GM13977 (cell line): Measurements from ENCODE around the gene ILK.

Experiments
- DNase-seq: peaks from one replicate; pipeline ENCODE4 v3.0.0; 2012; ENCODE audit warnings: low spot score
- CTCF ChIP-seq: IDR thresholded peaks from 2 replicates; pipeline ENCODE4 v1.5.1; 2012; ENCODE audit warnings: mild to moderate bottlenecking, control low read depth; ENCODE audit not compliant: insufficient read depth; ENCODE audit errors: extremely low read depth, missing control alignments
- in situ Hi-C: fragments of 300-500 bp; cut with MboI; formaldehyde crosslinking; loops from one replicate; pipeline ENCODE4 v1.12.0; 2022; ENCODE audit warnings: low sequenced_read_pairs, low pct_unique_long_range_greater_than_20kb, mixed read lengths, inconsistent platforms; ENCODE audit not compliant: unreplicated experiment

The ILK gene

GRCh38 chr11:6599449-6599848 lies 4.1 kb upstream of the ILK start:
- TF ChIP-seq CTCF = no peak
- no peak for DNase-seq
- in situ Hi-C loops = no loop called here

GRCh38 chr11:6599881-6600390 lies 3.6 kb upstream of the ILK start:
- TF ChIP-seq CTCF = no peak
- DNase-seq = no peak
- in situ Hi-C loops = no loop called here

GRCh38 chr11:6601041-6601461 lies 2.5 kb upstream of the ILK start:
- TF ChIP-seq CTCF = no peak
- no peak for DNase-seq
- in situ Hi-C loops = no loop called here

GRCh38 chr11:6602096-6602940 lies 1.3 kb upstream of the ILK start:
- no peak for TF ChIP-seq CTCF
- no peak for DNase-seq
- in situ Hi-C loops = no loop called here

- peak; percentile 81 for DNase-seq
- peak; percentile 51 for TF ChIP-seq CTCF
- in situ Hi-C loops = no loop called here
These were observed 580 bp downstream of the ILK start for GRCh38 chr11:6604081-6604626.

GRCh38 chr11:6604790-6605189 lies 1.2 kb downstream of the ILK start:
- no peak for DNase-seq
- no peak for TF ChIP-seq CTCF
- in situ Hi-C loops = no loop called here
